Measurements from ENCODE around the gene CERS6.

DNA sequence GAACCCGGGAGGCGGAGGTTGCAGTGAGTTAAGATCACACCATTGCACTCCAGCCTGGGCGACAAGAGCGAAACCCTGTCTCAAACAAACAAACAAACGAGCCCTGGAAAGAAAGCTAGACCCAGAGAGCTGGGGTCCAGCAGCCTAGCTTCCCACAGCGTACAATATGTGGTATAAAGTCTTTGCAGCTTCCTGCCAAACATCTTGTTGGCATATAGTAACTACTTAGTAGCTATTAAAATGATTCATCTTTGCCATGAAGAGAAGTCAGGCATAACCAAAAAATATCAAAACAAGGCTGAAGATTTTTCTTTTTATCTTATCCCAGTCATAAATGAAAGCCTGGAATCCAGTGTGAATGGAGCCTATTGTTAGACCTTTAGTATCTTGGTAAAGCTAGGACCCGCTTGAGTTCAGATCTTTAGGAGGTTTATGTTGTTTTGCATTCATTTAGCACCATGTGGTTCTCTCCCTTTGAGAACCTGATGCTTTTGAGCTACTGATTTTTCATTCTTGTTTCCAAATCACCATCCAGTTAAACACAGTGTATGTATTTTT, 206.7 kb downstream of the CERS6 start:
- TF ChIP-seq CTCF (conservative IDR thresholded peaks at IDR 0.05; ENCODE audit: low read depth in 2 of 2) (no peak), POLR2AphosphoS5 (IDR thresholded peaks at IDR 0.05; ENCODE audit: low read depth) (no peak), REST (IDR thresholded peaks at IDR 0.05; ENCODE audit: unreplicated experiment) (no peak), EZH2 (IDR thresholded peaks at IDR 0.05; ENCODE audit: low read depth, unreplicated experiment) (no peak), EZH2phosphoT487 (IDR thresholded peaks at IDR 0.05; ENCODE audit: unreplicated experiment) (no peak)
